ENCODE data around the gene ATP10A. TPM values are rescaled to one million over a fixed set of nuclear protein-coding genes. Genes with fewer than 3 reads are reported as not detected.

Gene ATP10A
- total RNA-seq, 4 donors from 2014 or later, result 8.4 to 19.3 (median 16.5) TPM

DNA sequence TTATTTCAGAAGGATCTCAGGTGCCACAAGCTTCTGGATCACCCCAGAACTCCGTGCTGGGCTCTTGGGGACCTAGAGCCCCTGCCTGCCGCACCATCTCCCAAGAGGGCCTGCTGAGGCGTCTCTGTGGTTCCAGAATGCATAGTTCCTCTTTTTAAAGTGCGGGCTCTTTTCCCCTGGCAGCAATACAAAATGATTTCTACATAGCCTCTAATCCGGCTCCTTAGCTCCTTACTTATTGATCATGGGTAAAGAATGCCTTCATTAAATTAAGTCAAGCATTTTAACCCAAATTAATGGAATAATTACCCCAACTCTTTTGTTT lies 121.9 kb downstream of the ATP10A start:
- DNase-seq (ENCODE audit: low spot score), result no peak
- TF ChIP-seq, protein P1, sequence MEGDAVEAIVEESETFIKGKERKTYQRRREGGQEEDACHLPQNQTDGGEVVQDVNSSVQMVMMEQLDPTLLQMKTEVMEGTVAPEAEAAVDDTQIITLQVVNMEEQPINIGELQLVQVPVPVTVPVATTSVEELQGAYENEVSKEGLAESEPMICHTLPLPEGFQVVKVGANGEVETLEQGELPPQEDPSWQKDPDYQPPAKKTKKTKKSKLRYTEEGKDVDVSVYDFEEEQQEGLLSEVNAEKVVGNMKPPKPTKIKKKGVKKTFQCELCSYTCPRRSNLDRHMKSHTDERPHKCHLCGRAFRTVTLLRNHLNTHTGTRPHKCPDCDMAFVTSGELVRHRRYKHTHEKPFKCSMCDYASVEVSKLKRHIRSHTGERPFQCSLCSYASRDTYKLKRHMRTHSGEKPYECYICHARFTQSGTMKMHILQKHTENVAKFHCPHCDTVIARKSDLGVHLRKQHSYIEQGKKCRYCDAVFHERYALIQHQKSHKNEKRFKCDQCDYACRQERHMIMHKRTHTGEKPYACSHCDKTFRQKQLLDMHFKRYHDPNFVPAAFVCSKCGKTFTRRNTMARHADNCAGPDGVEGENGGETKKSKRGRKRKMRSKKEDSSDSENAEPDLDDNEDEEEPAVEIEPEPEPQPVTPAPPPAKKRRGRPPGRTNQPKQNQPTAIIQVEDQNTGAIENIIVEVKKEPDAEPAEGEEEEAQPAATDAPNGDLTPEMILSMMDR (IDR thresholded peaks at IDR 0.05), result no peak
- no peak for ATAC-seq (ENCODE audit: low FRiP score)

DNA sequence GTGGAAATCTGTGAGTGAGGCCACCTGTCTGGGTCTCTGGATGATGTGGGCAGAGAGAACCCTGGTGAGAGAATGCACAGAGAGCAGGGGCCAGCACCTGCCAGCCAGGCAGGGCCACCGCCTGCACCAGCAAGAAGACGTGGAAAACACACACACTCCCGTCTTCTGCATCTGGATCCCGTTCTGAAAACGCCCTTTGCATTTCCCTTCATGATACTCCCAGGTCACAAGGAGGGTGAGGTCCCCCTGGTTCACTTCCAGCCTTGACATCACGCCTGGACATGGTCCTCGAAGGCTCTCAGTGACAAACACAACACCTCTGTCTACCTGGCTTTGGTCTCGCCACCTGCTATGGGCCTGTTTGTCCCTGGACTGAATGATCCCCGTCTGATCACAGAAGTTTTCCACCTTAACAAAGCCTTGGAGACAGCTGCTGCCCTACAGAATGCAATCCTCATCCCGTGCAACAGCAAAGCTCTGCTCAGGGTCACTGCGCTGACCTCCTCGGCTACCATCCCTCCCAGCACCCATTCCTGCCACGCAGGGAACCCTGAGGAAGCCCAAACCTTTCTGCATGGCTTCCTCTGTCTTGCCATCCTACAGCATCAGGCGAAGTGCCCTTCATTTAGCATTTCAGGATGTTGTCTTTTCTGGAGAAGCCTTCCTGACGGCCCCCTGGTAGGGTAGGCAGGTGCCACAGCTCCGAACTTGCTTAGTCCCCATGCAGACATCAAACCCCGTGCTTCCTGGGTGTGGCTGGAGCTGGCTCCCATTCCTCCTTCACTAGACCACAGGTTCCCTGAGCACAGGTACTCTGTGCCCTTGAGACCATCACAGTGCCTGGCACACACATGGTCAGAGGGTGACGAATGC lies 122.5 kb downstream of the ATP10A start:
- no peak for ATAC-seq (ENCODE audit: low FRiP score)
- TF ChIP-seq, protein P1 (IDR thresholded peaks at IDR 0.05), result no peak
- no peak for DNase-seq (ENCODE audit: low spot score)

DNA sequence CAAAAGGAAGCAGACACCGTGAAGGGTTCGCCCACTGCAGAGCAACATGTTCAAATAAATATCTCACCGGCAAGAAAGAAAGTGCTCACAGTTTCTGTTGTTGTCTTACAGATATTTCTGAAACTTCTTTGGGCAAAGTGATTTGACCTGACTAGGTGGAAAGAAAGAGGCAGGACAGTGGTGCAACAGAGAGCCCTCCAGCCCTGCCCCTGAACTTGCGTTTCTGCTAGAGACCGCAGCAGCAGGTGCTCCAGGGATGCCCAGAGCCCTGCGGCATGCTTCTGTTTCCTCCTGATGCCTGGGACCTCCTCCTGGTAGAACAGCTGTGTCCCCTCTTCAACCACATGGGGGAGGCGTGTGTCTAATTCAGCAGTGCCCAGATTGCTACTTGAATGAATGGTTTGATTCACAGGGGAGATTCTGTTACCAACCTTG lies 123.4 kb downstream of the ATP10A start:
- ATAC-seq (ENCODE audit: low FRiP score) (no peak), DNase-seq (ENCODE audit: low spot score) (no peak)
- TF ChIP-seq, protein P1 (IDR thresholded peaks at IDR 0.05), result no peak

DNA sequence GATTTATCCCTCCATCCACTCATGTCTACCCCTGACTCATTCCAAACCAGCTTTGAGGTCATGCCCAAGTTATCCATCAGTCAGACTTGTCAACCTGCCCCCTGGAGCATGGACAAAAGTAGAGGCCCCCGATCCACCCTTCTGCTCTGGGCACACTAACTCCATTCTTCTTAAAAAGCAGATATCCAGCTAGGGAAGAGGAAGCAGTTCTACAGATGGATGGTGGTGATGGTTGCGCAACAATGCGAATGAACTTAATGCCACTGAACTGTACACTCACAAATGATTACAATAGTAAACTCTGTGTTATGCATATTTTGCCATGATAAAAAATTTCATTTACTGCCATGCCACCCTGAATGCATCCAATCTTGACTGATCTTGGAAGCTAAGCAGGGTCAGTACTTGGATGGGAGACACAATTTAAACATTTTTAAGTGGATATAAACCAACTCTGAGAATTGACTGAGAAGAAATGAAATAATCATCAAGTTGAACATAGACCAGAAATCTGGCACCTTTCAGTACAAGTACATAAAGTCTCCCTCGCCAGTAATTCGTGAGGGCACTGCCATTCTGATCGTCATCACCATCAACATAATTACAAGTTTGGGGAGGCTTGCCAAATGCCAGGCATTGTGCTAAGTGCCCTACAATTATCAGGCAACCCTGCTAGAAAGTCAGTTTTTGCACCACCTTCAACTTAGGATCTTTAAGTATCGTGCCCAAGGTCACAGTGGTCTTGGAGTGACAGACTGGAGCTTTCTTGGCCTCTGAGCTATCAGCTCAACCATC lies 124.8 kb downstream of the ATP10A start:
- no peak for ATAC-seq (ENCODE audit: low FRiP score)
- DNase-seq (ENCODE audit: low spot score), result no peak
- TF ChIP-seq, protein P1 (IDR thresholded peaks at IDR 0.05), result no peak

DNA sequence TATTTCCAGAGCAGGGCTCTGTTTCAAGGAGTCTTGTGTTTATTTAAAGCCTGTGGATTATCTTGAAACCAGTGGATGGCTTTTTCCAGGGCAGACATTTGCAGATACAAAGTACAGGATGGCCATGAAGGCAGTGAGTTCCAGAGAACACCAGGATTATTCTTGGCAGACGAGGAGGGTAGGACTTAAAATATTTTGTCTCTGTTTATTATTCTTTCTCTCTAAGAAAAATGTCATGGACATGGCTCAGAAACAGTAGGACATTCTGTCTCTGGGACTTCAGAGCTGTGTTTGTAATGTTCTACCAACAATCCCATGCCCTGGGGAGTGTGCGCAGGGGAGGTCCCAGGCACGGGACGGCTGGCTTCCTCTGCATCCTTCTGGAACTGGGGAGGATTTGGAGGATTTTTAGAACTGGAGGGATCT lies 125.9 kb downstream of the ATP10A start:
- no peak for ATAC-seq (ENCODE audit: low FRiP score)
- no peak for DNase-seq (ENCODE audit: low spot score)
- TF ChIP-seq, protein P1 (IDR thresholded peaks at IDR 0.05), result no peak

DNA sequence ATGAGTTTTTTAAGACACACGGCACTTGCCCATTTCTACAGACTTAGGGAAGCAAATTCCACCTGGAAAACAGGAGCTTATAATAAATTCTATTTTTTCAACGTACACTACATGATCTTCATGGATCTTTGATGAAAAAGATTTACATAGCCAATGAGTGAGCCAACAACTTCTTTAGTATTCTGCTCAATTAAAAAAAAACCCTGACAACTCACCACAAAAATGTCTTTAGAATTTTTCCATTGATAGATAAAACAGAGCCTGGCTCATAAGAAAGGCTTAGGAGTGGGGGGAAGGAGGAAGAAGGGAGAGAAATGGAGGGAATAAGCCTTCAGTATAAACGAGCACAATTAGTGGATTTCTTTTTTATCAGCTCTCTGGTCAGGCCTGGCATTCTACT lies 126.7 kb downstream of the ATP10A start:
- no peak for ATAC-seq (ENCODE audit: low FRiP score)
- TF ChIP-seq, protein P1 (IDR thresholded peaks at IDR 0.05), result no peak

More for the DNA sequence above, 126.7 kb downstream of the ATP10A start:
- DNase-seq (ENCODE audit: low spot score), result no peak
